Chondrocyte (in vitro differentiated cells): ENCODE measurements around the gene MUC12. TPM values are rescaled to one million over a fixed set of nuclear protein-coding genes. Genes with fewer than 3 reads are reported as not detected.
A peak's percentile ranks its signal among the peaks of the same experiment; 100 is the strongest.
"Not testable (repeated sequence)": the region's sequence is repeated elsewhere in the genome, so short reads cannot be mapped to it uniquely, and the experiment has no call there.

Experiments
- DNase-seq: peaks from one replicate; pipeline ENCODE4 v3.0.0; 2021; ENCODE audit warnings: mixed read lengths, low spot score
- H3K27ac Mint-ChIP-seq: one replicate; pipeline ENCODE4 v1.8.0; 2021; ENCODE audit warnings: mild to moderate bottlenecking, moderate library complexity, mixed read lengths; ENCODE audit not compliant: unreplicated experiment
- H3K27me3 Mint-ChIP-seq: 2 replicates; pipeline ENCODE4 v1.8.0; 2021; ENCODE audit warnings: low read depth, mixed read lengths
- H3K36me3 Mint-ChIP-seq: 2 replicates; pipeline ENCODE4 v1.8.0; 2021; ENCODE audit warnings: low read depth, mixed read lengths
- H3K4me1 Mint-ChIP-seq: 2 replicates; pipeline ENCODE4 v1.8.0; 2021; ENCODE audit warnings: low read depth, mild to moderate bottlenecking, mixed read lengths
- H3K4me3 Mint-ChIP-seq: one replicate; pipeline ENCODE4 v1.8.0; 2021; ENCODE audit warnings: mild to moderate bottlenecking, moderate library complexity, mixed read lengths; ENCODE audit not compliant: unreplicated experiment
- H3K9me3 Mint-ChIP-seq: 2 replicates; pipeline ENCODE4 v1.8.0; 2021; ENCODE audit warnings: low read depth, mixed read lengths
- total RNA-seq: library from RNA; stranded (reverse); gene quantifications from 3 replicates; pipeline ENCODE4 v1.2.1, GENCODE V29; 2021
- TF ChIP-seq, protein P1 (sequence below): fragments of 200-600 bp; sonication (generic); IDR thresholded peaks from 2 replicates; pipeline ENCODE4 v1.5.0; 2021; ENCODE audit warnings: antibody characterized with exemption, mild to moderate bottlenecking, moderate library complexity

Gene MUC12
- total RNA-seq, 1 donor from 2014 or later, result not detected

DNA sequence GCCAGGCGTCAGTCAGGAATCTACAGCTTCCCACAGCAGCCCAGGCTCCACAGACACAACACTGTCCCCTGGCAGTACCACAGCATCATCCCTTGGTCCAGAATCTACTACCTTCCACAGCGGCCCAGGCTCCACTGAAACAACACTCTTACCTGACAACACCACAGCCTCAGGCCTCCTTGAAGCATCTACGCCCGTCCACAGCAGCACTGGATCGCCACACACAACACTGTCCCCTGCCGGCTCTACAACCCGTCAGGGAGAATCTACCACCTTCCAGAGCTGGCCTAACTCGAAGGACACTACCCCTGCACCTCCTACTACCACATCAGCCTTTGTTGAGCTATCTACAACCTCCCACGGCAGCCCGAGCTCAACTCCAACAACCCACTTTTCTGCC lies 30.7 kb downstream of the MUC12 start:
- not testable (repeated sequence) for H3K27ac Mint-ChIP-seq, H3K4me3 Mint-ChIP-seq, H3K9me3 Mint-ChIP-seq, H3K4me1 Mint-ChIP-seq, H3K27me3 Mint-ChIP-seq, H3K36me3 Mint-ChIP-seq
- DNase-seq, result peak; percentile 97

DNA sequence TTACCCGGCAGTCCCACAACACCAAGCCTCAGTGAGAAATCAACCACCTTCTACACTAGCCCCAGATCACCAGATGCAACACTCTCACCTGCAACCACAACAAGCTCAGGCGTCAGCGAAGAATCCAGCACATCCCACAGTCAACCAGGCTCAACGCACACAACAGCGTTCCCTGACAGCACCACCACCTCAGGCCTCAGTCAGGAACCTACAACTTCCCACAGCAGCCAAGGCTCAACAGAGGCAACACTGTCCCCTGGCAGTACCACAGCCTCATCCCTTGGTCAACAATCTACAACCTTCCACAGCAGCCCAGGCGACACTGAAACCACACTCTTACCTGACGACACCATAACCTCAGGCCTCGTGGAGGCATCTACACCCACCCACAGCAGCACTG lies 33.0 kb downstream of the MUC12 start:
- not testable (repeated sequence) for H3K36me3 Mint-ChIP-seq, H3K27me3 Mint-ChIP-seq, H3K4me3 Mint-ChIP-seq, H3K9me3 Mint-ChIP-seq, H3K27ac Mint-ChIP-seq, DNase-seq, H3K4me1 Mint-ChIP-seq

DNA sequence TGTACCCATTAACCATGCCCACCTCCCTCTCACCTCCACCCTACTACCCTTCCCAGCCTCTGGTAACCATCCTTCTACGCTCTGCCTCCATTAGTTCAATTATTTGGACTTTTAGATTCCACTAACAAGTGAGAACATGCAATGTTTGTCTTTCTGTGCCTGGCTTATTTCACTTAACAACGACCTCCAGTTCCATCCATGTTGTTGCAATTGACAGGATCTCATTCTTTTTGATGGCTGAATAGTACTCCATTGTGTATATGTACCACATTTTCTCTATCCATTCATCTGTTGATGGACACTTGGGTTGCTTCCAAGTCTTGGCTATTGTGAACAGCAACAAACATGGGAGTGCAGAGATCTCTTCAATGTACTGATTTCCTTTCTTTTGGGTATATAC lies 38.0 kb downstream of the MUC12 start:
- not testable (repeated sequence) for H3K9me3 Mint-ChIP-seq, H3K4me3 Mint-ChIP-seq, H3K27ac Mint-ChIP-seq, DNase-seq, H3K36me3 Mint-ChIP-seq, H3K4me1 Mint-ChIP-seq
- peaks cover 17% of the 10 kb centered on the region for H3K27me3 Mint-ChIP-seq

DNA sequence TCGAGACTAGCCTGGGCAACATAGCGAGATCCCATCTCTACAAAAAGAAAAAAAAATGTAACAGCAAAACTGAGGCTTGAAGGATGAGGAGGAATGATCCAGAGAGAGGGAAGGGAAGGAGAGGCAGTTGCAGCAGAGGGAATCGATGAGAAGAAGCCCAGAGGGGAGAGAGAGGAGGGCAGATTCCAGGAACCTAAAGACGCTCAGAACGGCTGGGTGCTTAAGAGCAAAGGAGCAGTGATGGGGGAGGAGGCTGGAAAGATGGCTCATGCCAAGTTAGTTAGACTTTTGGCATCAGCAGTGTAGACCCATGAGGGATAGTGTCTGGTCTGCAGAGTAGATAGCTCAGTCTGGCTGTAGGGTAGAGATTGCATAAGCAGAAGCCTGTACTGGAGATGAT lies 40.3 kb downstream of the MUC12 start:
- Mint-ChIP-seq H3K4me3 (no peak overlapping the region), H3K9me3 (peaks cover 3% of the 10 kb centered on the region), H3K36me3 (peaks cover 2% of the 10 kb centered on the region), H3K27me3 (peaks cover 17% of the 10 kb centered on the region), H3K4me1 (no peaks in the 10 kb centered on the region), H3K27ac (no peak overlapping the region)
- TF ChIP-seq, protein P1, sequence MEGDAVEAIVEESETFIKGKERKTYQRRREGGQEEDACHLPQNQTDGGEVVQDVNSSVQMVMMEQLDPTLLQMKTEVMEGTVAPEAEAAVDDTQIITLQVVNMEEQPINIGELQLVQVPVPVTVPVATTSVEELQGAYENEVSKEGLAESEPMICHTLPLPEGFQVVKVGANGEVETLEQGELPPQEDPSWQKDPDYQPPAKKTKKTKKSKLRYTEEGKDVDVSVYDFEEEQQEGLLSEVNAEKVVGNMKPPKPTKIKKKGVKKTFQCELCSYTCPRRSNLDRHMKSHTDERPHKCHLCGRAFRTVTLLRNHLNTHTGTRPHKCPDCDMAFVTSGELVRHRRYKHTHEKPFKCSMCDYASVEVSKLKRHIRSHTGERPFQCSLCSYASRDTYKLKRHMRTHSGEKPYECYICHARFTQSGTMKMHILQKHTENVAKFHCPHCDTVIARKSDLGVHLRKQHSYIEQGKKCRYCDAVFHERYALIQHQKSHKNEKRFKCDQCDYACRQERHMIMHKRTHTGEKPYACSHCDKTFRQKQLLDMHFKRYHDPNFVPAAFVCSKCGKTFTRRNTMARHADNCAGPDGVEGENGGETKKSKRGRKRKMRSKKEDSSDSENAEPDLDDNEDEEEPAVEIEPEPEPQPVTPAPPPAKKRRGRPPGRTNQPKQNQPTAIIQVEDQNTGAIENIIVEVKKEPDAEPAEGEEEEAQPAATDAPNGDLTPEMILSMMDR, result no peak
- DNase-seq, result no peak

DNA sequence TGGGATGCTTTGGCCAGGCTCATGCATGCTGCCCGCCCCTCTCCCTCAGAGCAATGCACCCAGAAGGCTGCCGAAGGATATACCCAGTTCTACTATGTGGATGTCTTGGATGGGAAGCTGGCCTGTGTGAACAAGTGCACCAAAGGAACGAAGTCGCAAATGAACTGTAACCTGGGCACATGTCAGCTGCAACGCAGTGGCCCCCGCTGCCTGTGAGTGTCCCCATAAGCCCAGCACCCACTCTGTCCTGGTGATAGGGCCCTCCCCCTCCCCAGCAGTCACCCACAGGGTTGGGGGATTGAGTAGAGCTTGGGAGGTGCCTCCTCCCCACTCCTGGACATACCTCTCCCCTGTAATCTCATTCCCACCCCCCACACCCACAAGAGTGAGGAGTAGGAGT lies 43.6 kb downstream of the MUC12 start:
- Mint-ChIP-seq H3K4me1 (peaks cover 13% of the 10 kb centered on the region), H3K36me3 (peaks cover 2% of the 10 kb centered on the region), H3K9me3 (no peaks in the 10 kb centered on the region), H3K4me3 (no peak overlapping the region), H3K27ac (no peak overlapping the region), H3K27me3 (peaks cover 13% of the 10 kb centered on the region)
- DNase-seq, result no peak
- TF ChIP-seq, protein P1, result no peak

DNA sequence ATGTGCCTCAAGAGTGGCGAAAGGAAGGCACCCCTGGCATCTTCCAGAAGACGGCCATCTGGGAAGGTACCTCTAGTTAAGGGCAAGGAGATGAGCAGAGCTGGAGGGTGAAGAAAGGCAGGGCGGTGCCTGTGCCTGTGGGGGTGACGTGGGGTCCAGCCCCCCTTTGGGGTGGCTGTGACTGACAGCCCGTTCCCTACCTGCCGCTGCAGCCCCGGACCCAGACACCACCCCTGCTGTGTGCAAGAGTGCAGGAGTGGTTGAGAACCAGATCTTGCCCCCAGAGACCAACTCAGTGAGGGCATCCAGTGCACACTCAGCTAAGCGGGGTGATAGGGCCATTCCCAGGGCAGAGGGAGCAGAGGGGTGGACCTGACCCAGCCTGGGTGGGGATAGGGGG lies 46.3 kb downstream of the MUC12 start:
- H3K4me1 Mint-ChIP-seq, result peaks cover 18% of the 10 kb centered on the region
- no peaks in the 10 kb centered on the region for H3K9me3 Mint-ChIP-seq
- no peak for DNase-seq
- H3K27me3 Mint-ChIP-seq, result no peaks in the 10 kb centered on the region
- TF ChIP-seq, protein P1, result no peak
- H3K27ac Mint-ChIP-seq, result peak overlapping the region; percentile 45
- H3K4me3 Mint-ChIP-seq, result no peak overlapping the region
- no peaks in the 10 kb centered on the region for H3K36me3 Mint-ChIP-seq

DNA sequence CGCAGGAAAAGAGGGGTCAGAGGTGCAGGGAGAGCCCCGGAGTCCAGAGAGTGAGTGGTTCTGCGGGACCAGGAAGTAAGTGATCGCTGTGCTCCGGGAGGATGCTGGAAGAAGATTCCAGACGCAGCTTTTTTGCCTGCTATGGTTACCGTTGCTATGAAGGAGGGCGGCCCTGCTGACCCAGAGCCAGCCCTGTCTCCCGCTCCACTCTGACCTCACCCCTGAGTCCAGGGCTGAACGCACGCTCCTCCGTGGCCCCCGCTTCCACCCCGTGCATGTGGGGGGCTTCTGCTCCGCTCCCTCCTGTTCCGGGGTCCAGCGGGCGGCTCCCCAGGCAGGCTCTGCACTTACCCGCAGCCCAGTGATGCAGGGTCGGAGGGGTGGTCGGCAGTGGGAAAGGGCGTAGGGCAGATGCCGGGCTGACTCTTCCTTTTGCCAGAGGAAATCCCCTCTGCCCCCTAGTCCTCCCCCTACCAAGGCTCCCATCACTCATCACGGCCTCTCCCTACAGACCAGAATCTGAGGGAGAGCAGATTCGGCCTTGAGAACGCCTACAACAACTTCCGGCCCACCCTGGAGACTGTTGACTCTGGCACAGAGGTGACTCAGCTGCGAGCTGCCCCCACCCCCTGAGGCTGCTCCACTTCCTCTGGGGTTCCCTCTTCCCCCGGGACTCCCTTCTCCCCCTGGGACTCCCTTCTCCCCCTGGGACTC lies 47.9 kb downstream of the MUC12 start:
- Mint-ChIP-seq H3K4me1 (peaks cover 18% of the 10 kb centered on the region), H3K27me3 (peaks cover 3% of the 10 kb centered on the region), H3K4me3 (peak overlapping the region; percentile 67), H3K27ac (peak overlapping the region; percentile 85), H3K36me3 (no peaks in the 10 kb centered on the region), H3K9me3 (no peaks in the 10 kb centered on the region)
- TF ChIP-seq, protein P1, result no peak
- DNase-seq, result no peak
